Testis (tissue), 3 donors: ENCODE results near the gene JSRP1. TPM values are rescaled to one million over a fixed set of nuclear protein-coding genes. Genes with fewer than 3 reads are reported as not detected.

Experiments used
- microRNA counts, 2 donors: library from miRNA; unstranded; fragments of <30 nt; microRNA quantifications; one replicate each; lab custom pipeline; 2016
- microRNA-seq, 2 donors: library from miRNA; unstranded; fragments of <30 nt; microRNA quantifications; one replicate each; pipeline ENCODE4, GENCODE V29; 2016; ENCODE audit warnings: borderline number of aligned reads in 2 of 2, borderline replicate concordance in 1 of 2
- polyA plus RNA-seq: library from polyadenylated mRNA; stranded (reverse); fragments of 350-450 nt; fragmentation: Illumina TruSeq; extraction: RNeasy Lipid Tissue Mini Kit (QIAGEN cat#74804); gene quantifications from one replicate; pipeline ENCODE4 v1.2.3, GENCODE V29; 2014; ENCODE audit warnings: low read depth, low replicate concordance; ENCODE audit not compliant: insufficient read depth
- small RNA-seq, 2 donors: library from RNA; depleted of rRNA; stranded (forward); fragments of <200 nt; gene quantifications; one replicate each; pipeline ENCODE3, GENCODE V24; 2016
- total RNA-seq, 2 donors: library from RNA; depleted of rRNA; stranded (reverse); fragments of >200 nt; gene quantifications; one replicate each; pipeline ENCODE4 v1.2.3, GENCODE V29; 2016

The JSRP1 gene
- total and polyA plus RNA-seq, 3 donors from 2014 or later = 2.2 to 4.6 (median 2.6) TPM

MicroRNAs within 50 kb of the gene (microRNA counts, 767-probe panel; counts per million panel counts)
- 0 to 152 counts per million in 2 donors for microRNA hsa-miR-1227 (lab: Ali Mortazavi, UCI)

Small RNA genes within 50 kb of the gene (microRNA-seq; reads per million reads assigned to microRNA genes)
- gene MIR1227 = 2.1 to 3.5 reads per million in 2 donors
- 0 reads per million in 2 donors for gene MIR4321

Small RNA genes within 50 kb of the gene (small RNA-seq; reads per million reads assigned to genes)
- 0 to 0.18 reads per million in 2 donors for gene MIR1227

Other genes starting within 250 kb of the JSRP1 start
- gene BTBD2, start 240.7 kb downstream of the JSRP1 start, total RNA-seq = 100 to 1,000 TPM in 1 of 2 donors, 10 to 100 TPM in 1; 61.1 to 117 TPM
- gene BTBD2, start 240.7 kb downstream of the JSRP1 start, polyA plus RNA-seq = 43.2 TPM
- gene MKNK2, start 205.2 kb downstream of the JSRP1 start, total RNA-seq = 100 to 1,000 TPM in 1 of 2 donors, 10 to 100 TPM in 1; 93.0 to 103 TPM
- 76.5 TPM for gene MKNK2, start 205.2 kb downstream of the JSRP1 start, polyA plus RNA-seq
- 10 to 100 TPM; 22.8 to 31.6 TPM for gene MOB3A, start 160.1 kb downstream of the JSRP1 start, total RNA-seq
- 17.8 TPM for gene MOB3A, start 160.1 kb downstream of the JSRP1 start, polyA plus RNA-seq
- 100 to 1,000 TPM; 208 to 276 TPM for gene IZUMO4, start 159.5 kb downstream of the JSRP1 start, total RNA-seq
- 796 TPM for gene IZUMO4, start 159.5 kb downstream of the JSRP1 start, polyA plus RNA-seq
- 100 to 1,000 TPM; 201 to 204 TPM for gene AP3D1, start 104.9 kb downstream of the JSRP1 start, total RNA-seq
- 134 TPM for gene AP3D1, start 104.9 kb downstream of the JSRP1 start, polyA plus RNA-seq
- gene DOT1L, start 92.5 kb downstream of the JSRP1 start, total RNA-seq = 100 to 1,000 TPM; 128 to 147 TPM
- 183 TPM for gene DOT1L, start 92.5 kb downstream of the JSRP1 start, polyA plus RNA-seq
- 100 to 1,000 TPM; 126 to 153 TPM for gene PLEKHJ1, start 20.1 kb downstream of the JSRP1 start, total RNA-seq
- gene PLEKHJ1, start 20.1 kb downstream of the JSRP1 start, polyA plus RNA-seq = 111 TPM
- gene SF3A2, start 19.6 kb downstream of the JSRP1 start, total RNA-seq = 100 to 1,000 TPM; 102 to 122 TPM
- 117 TPM for gene SF3A2, start 19.6 kb downstream of the JSRP1 start, polyA plus RNA-seq
- 100 to 1,000 TPM; 180 to 268 TPM for gene AMH, start 7.1 kb downstream of the JSRP1 start, total RNA-seq
- 50.8 TPM for gene AMH, start 7.1 kb downstream of the JSRP1 start, polyA plus RNA-seq
- gene PEAK3, start 25.8 kb upstream of the JSRP1 start, total RNA-seq = under 1 TPM; 0.37 to 0.55 TPM
- gene PEAK3, start 25.8 kb upstream of the JSRP1 start, polyA plus RNA-seq = 0.16 TPM
- gene LINGO3, start 51.7 kb upstream of the JSRP1 start, total RNA-seq = 1 to 10 TPM; 2.1 to 3.5 TPM
- gene LINGO3, start 51.7 kb upstream of the JSRP1 start, polyA plus RNA-seq = 0.45 TPM
- gene LSM7, start 72.2 kb upstream of the JSRP1 start, total RNA-seq = 100 to 1,000 TPM; 163 to 179 TPM
- gene LSM7, start 72.2 kb upstream of the JSRP1 start, polyA plus RNA-seq = 80.7 TPM
- 100 to 1,000 TPM; 158 to 215 TPM for gene SPPL2B, start 72.3 kb upstream of the JSRP1 start, total RNA-seq
- 132 TPM for gene SPPL2B, start 72.3 kb upstream of the JSRP1 start, polyA plus RNA-seq
- 1 to 10 TPM; 8.4 to 9.8 TPM for gene TMPRSS9, start 103.8 kb upstream of the JSRP1 start, total RNA-seq
- gene TMPRSS9, start 103.8 kb upstream of the JSRP1 start, polyA plus RNA-seq = 3.5 TPM
- 10 to 100 TPM; 57.5 to 60.6 TPM for gene TIMM13, start 171.2 kb upstream of the JSRP1 start, total RNA-seq
- gene TIMM13, start 171.2 kb upstream of the JSRP1 start, polyA plus RNA-seq = 66.6 TPM
- 10 to 100 TPM; 69.4 to 69.7 TPM for gene LMNB2, start 200.5 kb upstream of the JSRP1 start, total RNA-seq
- 77.4 TPM for gene LMNB2, start 200.5 kb upstream of the JSRP1 start, polyA plus RNA-seq
- 10 to 100 TPM; 30.5 to 59.7 TPM for gene GADD45B, start 219.7 kb upstream of the JSRP1 start, total RNA-seq
- 16.9 TPM for gene GADD45B, start 219.7 kb upstream of the JSRP1 start, polyA plus RNA-seq